ENCODE data around the gene ERMP1.

DNA sequence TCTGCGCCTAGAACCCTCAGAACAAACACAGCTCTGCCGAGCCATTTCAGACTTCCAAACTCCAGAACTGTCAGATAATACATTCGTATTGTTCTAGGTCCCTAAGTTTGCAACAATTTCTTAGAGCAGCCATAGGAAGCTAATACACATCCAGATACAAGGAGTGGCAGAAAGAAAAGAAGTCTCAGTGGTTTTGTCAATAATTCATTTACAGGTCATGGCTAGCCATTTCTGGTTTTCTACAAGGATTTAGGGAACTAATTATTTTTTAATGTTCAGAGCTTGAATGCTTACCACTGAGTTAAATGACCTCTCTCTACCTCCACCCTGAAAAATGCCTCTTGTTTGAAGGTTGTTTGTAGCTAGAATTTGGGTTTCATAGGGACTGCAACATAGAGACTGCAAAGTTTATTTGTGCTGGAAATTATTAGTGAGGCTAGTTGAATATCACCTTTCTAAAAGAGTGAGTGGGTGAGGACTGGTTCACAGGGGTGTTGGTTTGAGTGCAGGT lies 15.5 kb upstream of the ERMP1 start:
- TF ChIP-seq, protein P1, sequence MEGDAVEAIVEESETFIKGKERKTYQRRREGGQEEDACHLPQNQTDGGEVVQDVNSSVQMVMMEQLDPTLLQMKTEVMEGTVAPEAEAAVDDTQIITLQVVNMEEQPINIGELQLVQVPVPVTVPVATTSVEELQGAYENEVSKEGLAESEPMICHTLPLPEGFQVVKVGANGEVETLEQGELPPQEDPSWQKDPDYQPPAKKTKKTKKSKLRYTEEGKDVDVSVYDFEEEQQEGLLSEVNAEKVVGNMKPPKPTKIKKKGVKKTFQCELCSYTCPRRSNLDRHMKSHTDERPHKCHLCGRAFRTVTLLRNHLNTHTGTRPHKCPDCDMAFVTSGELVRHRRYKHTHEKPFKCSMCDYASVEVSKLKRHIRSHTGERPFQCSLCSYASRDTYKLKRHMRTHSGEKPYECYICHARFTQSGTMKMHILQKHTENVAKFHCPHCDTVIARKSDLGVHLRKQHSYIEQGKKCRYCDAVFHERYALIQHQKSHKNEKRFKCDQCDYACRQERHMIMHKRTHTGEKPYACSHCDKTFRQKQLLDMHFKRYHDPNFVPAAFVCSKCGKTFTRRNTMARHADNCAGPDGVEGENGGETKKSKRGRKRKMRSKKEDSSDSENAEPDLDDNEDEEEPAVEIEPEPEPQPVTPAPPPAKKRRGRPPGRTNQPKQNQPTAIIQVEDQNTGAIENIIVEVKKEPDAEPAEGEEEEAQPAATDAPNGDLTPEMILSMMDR (IDR thresholded peaks at IDR 0.05; ENCODE audit: control extremely low read depth in 1 of 3, insufficient read depth in 1 of 3, low read depth in 1 of 3, low read length in 3 of 3): no peak
- TF ChIP-seq POLR2A (IDR thresholded peaks at IDR 0.05; ENCODE audit: control extremely low read depth in 1 of 2, low read depth in 2 of 2, low read length in 2 of 2): no peak
- TF ChIP-seq HDAC6 (IDR thresholded peaks at IDR 0.05; ENCODE audit: low read depth, low read length): no peak
- TF ChIP-seq RBBP5 (IDR thresholded peaks at IDR 0.05; ENCODE audit: borderline replicate concordance, low read depth, low read length): no peak
- TF ChIP-seq TCF12 (IDR thresholded peaks at IDR 0.05; ENCODE audit: low read depth, low read length): no peak
- TF ChIP-seq, protein P2, sequence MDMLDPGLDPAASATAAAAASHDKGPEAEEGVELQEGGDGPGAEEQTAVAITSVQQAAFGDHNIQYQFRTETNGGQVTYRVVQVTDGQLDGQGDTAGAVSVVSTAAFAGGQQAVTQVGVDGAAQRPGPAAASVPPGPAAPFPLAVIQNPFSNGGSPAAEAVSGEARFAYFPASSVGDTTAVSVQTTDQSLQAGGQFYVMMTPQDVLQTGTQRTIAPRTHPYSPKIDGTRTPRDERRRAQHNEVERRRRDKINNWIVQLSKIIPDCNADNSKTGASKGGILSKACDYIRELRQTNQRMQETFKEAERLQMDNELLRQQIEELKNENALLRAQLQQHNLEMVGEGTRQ (IDR thresholded peaks at IDR 0.05; ENCODE audit: low read length): no peak
- no peak for TF ChIP-seq SUZ12 (IDR thresholded peaks at IDR 0.05; ENCODE audit: low read length)
- TF ChIP-seq, protein P3, sequence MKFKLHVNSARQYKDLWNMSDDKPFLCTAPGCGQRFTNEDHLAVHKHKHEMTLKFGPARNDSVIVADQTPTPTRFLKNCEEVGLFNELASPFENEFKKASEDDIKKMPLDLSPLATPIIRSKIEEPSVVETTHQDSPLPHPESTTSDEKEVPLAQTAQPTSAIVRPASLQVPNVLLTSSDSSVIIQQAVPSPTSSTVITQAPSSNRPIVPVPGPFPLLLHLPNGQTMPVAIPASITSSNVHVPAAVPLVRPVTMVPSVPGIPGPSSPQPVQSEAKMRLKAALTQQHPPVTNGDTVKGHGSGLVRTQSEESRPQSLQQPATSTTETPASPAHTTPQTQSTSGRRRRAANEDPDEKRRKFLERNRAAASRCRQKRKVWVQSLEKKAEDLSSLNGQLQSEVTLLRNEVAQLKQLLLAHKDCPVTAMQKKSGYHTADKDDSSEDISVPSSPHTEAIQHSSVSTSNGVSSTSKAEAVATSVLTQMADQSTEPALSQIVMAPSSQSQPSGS (IDR thresholded peaks at IDR 0.05; ENCODE audit: low read length): no peak
- TF ChIP-seq GABPA (IDR thresholded peaks at IDR 0.05; ENCODE audit: borderline replicate concordance, insufficient read depth, low read length): no peak
- TF ChIP-seq JUND (IDR thresholded peaks at IDR 0.05; ENCODE audit: low read length): no peak
- TF ChIP-seq POLR2AphosphoS5 (IDR thresholded peaks at IDR 0.05; ENCODE audit: low read depth, low read length): no peak
- TF ChIP-seq EP300 (IDR thresholded peaks at IDR 0.05; ENCODE audit: borderline replicate concordance in 1 of 2, low read depth in 2 of 2, low read length in 2 of 2): no peak
- TF ChIP-seq FOSL1 (IDR thresholded peaks at IDR 0.05; ENCODE audit: insufficient read depth, low read depth, low read length): no peak
- no peak for TF ChIP-seq NANOG (IDR thresholded peaks at IDR 0.05; ENCODE audit: insufficient read depth, low read depth, low read length, poor library complexity, severe bottlenecking)

All from H1 (cell line).